Endothelial cell of umbilical vein (primary cell): ENCODE results near the gene BCCIP. TPM values are rescaled to one million over a fixed set of nuclear protein-coding genes. Genes with fewer than 3 reads are reported as not detected.

Experiments used
- BruUV-seq: library from RNA; stranded (reverse); fragments of 400-500 nt; replicated peaks from 2 replicates; lab custom pipeline; 2021; lab: Mats Ljungman, UMichigan
- CTCF ChIA-PET: fragments of 300-600, 350-600 bp; sonication (Branson Sonifier 250); formaldehyde crosslinking; loops from one replicate; lab custom pipeline; 2021; ENCODE audit warnings: antibody characterized with exemption, inconsistent platforms; lab: Charles Lee
- POLR2A ChIA-PET: fragments of 300-600, 350-600 bp; sonication (Branson Sonifier 250); formaldehyde crosslinking; loops from one replicate; lab custom pipeline; 2021; ENCODE audit warnings: antibody characterized with exemption, inconsistent platforms; lab: Charles Lee
- DNase-seq: peaks from one replicate; pipeline ENCODE4 v3.0.0-alpha.2; 2011; ENCODE audit warnings: low read depth, low spot score
- FAIRE-seq: peaks from 2 replicates; lab custom pipeline; 2011; peaks lifted over from hg19 to GRCh38; lab: Jason Lieb, UNC
- H2AFZ ChIP-seq: 2 replicates; pipeline ENCODE4 v1.6.0; 2012; ENCODE audit warnings: low read depth, low read length, control low read depth, inconsistent platforms
- H3K27ac ChIP-seq: 2 replicates; pipeline ENCODE4 v1.5.1; 2011; ENCODE audit warnings: low read depth, mild to moderate bottlenecking, control low read depth, low read length, moderate library complexity; ENCODE audit not compliant: insufficient read depth
- H3K27me3 ChIP-seq, 2 experiments: 2 replicates each; pipeline versions ENCODE4 v1.6.0 to v1.6.1; 2011; ENCODE audit warnings: low read length in 2 of 2, mixed read lengths in 1 of 2; ENCODE audit not compliant: control insufficient read depth in 2 of 2, insufficient read depth in 2 of 2
- H3K36me3 ChIP-seq, 2 experiments: 2 replicates in 1 of 2; 3 replicates in 1 of 2; pipeline ENCODE4 v1.5.1; 2011; ENCODE audit warnings: low read length in 2 of 2, mild to moderate bottlenecking in 1 of 2, moderate library complexity in 1 of 2; ENCODE audit not compliant: control insufficient read depth in 2 of 2, insufficient read depth in 2 of 2; ENCODE audit errors: extremely low read depth in 1 of 2
- H3K4me1 ChIP-seq: 3 replicates; pipeline ENCODE4 v1.5.1; 2011; ENCODE audit warnings: mild to moderate bottlenecking, low read length; ENCODE audit not compliant: control insufficient read depth, insufficient read depth; ENCODE audit errors: extremely low read depth
- H3K4me2 ChIP-seq: 2 replicates; pipeline ENCODE4 v1.6.1; 2011; ENCODE audit warnings: low read length, control low read depth, mixed read lengths; ENCODE audit not compliant: insufficient read depth
- H3K4me3 ChIP-seq, 3 experiments: fragments of 200-600 bp in 1 of 3; sonication (generic), shearing (Covaris generic) in 1 of 3; replicated peaks in 1 of 3; 2 replicates each; pipeline ENCODE4 v1.5.1; 2011 to 2016; ENCODE audit warnings: control low read depth in 3 of 3, low read length in 3 of 3, mild to moderate bottlenecking in 2 of 3, inconsistent platforms in 1 of 3, low read depth in 1 of 3, moderate library complexity in 1 of 3; ENCODE audit not compliant: insufficient read depth in 1 of 3
- H3K79me2 ChIP-seq: 2 replicates; pipeline ENCODE4 v1.6.0; 2012; ENCODE audit warnings: low read length, inconsistent platforms; ENCODE audit not compliant: control insufficient read depth, insufficient read depth
- H3K9ac ChIP-seq: replicated peaks from 2 replicates; pipeline ENCODE3; 2011; ENCODE audit warnings: low read length, control low read depth; ENCODE audit not compliant: insufficient read depth; ENCODE audit errors: extremely low read depth
- H3K9me1 ChIP-seq: replicated peaks from 3 replicates; pipeline ENCODE4 v1.6.0; 2011; ENCODE audit warnings: mild to moderate bottlenecking, low read length; ENCODE audit not compliant: control insufficient read depth, insufficient read depth; ENCODE audit errors: extremely low read depth
- H3K9me3 ChIP-seq: replicated peaks from 2 replicates; pipeline ENCODE4 v1.5.1; 2012; ENCODE audit warnings: low read length, inconsistent platforms; ENCODE audit not compliant: control insufficient read depth, insufficient read depth
- H4K20me1 ChIP-seq: replicated peaks from 2 replicates; pipeline ENCODE3; 2011; ENCODE audit warnings: mild to moderate bottlenecking, low read length; ENCODE audit not compliant: control insufficient read depth, insufficient read depth; ENCODE audit errors: extremely low read depth
- CTCF ChIP-seq, 2 donors: IDR thresholded peaks; 1 replicate in 1 of 2; 2 replicates in 1 of 2; pipeline ENCODE4 v1.5.1; 2011; ENCODE audit warnings: low read length in 2 of 2, mild to moderate bottlenecking in 2 of 2, moderate library complexity in 2 of 2, control low read depth in 1 of 2, inconsistent platforms in 1 of 2, low read depth in 1 of 2; ENCODE audit not compliant: insufficient read depth in 1 of 2; ENCODE audit errors: extremely low read depth in 1 of 2
- EZH2 ChIP-seq: IDR thresholded peaks from 2 replicates; pipeline ENCODE4 v1.6.1; 2012; ENCODE audit warnings: borderline replicate concordance, low read depth, mild to moderate bottlenecking, moderate library complexity, low read length, inconsistent platforms; ENCODE audit not compliant: severe bottlenecking
- FOS ChIP-seq: IDR thresholded peaks from 2 replicates; pipeline ENCODE4 v1.6.1; 2011; ENCODE audit warnings: mild to moderate bottlenecking, low read length, moderate library complexity, borderline replicate concordance; ENCODE audit not compliant: insufficient read depth
- GATA2 ChIP-seq: IDR thresholded peaks from 2 replicates; pipeline ENCODE4 v1.7.0; 2011; ENCODE audit warnings: low read depth, mild to moderate bottlenecking, moderate library complexity, mixed read lengths, low read length; ENCODE audit not compliant: insufficient read length, insufficient read depth
- JUN ChIP-seq: IDR thresholded peaks from 2 replicates; pipeline ENCODE4 v1.6.1; 2011; ENCODE audit warnings: borderline replicate concordance, low read depth; ENCODE audit not compliant: insufficient read length, insufficient read depth
- MAX ChIP-seq: IDR thresholded peaks from 2 replicates; pipeline ENCODE4 v1.6.1; 2011; ENCODE audit not compliant: insufficient read depth, insufficient read length
- MYC ChIP-seq: IDR thresholded peaks from one replicate; pipeline ENCODE4 v1.6.1; 2011; ENCODE audit warnings: mild to moderate bottlenecking, low read depth, low read length
- POLR2A ChIP-seq: IDR thresholded peaks from 2 replicates; pipeline ENCODE4 v1.6.1; 2012; ENCODE audit warnings: low read depth, mild to moderate bottlenecking, control low read depth, low read length
- POLR2AphosphoS5 ChIP-seq: IDR thresholded peaks from 2 replicates; pipeline ENCODE4 v1.6.1; 2012; ENCODE audit warnings: low read depth, mild to moderate bottlenecking, control low read depth, low read length, moderate library complexity; ENCODE audit not compliant: insufficient read depth
- dilution Hi-C: fragments of 300-500 bp; cut with MboI; formaldehyde crosslinking; loops from one replicate; pipeline ENCODE4 v1.15.0; 2019; ENCODE audit warnings: low sequenced_read_pairs; ENCODE audit not compliant: extremely low pct_ligation_motif_present
- intact Hi-C: fragments of 100-400 bp; cut with micrococcal nuclease; formaldehyde crosslinking; loops from one replicate; pipeline ENCODE4 v1.10.0; 2022
- polyA plus RNA-seq, 4 experiments: library from polyadenylated mRNA; depleted of rRNA in 3 of 4; stranded (reverse) in 3 of 4; unstranded in 1 of 4; fragments of >200 nt; gene quantifications; 2 replicates each; pipeline versions ENCODE4 v1.2.1 to v1.2.3, GENCODE V29; 2011 to 2012; ENCODE audit warnings: missing spikeins in 1 of 4
- total RNA-seq: library from RNA; stranded (reverse); gene quantifications from 2 replicates; pipeline ENCODE4 v1.2.3, GENCODE V29; 2021

Gene BCCIP
- total and polyA plus RNA-seq, 2 donors (not counting 3 experiments of a cell fraction or from before 2014, with no cell fraction given) = 14.5 to 73.5 TPM

GRCh38 chr10:125817337-125817946 lies 5.9 kb upstream of the BCCIP start:
- Histone ChIP-seq H3K36me3 (no peaks in the 10 kb centered on the region), H3K27me3 (no peaks in the 10 kb centered on the region), H3K4me3 (no peak overlapping the region), H3K4me1 (peaks cover 5% of the 10 kb centered on the region), H3K79me2 (peaks cover 5% of the 10 kb centered on the region), H2AFZ (no peak overlapping the region), H3K4me2 (no peak overlapping the region), H3K9ac (no peak overlapping the region), H3K27ac (no peak overlapping the region), H3K9me3 (no peaks in the 10 kb centered on the region), H3K9me1 (no peaks in the 10 kb centered on the region), H4K20me1 (no peaks in the 10 kb centered on the region)
- no peak for FAIRE-seq
- no peak for DNase-seq
- intact Hi-C loops = no loop called here
- ChIA-PET POLR2A (no interaction called here), CTCF (interaction anchor here (0.7 kb wide), 1 partner anchor 11 kb away, joined by 4 read pairs; no protein-coding TSS in a partner anchor)
- BruUV-seq = no TSS peak
- dilution Hi-C loops = no loop called here
- TF ChIP-seq CTCF (IDR thresholded peaks at IDR 0.05; ENCODE audit: extremely low read depth in 1 of 2, insufficient read depth in 1 of 2, low read depth in 1 of 2, low read length in 2 of 2) = no peak
- TF ChIP-seq FOS = no peak
- no peak for TF ChIP-seq JUN
- TF ChIP-seq POLR2AphosphoS5 = no peak
- no peak for TF ChIP-seq GATA2
- no peak for TF ChIP-seq EZH2
- TF ChIP-seq POLR2A = no peak
- no peak for TF ChIP-seq MYC
- TF ChIP-seq MAX = no peak
